HAP-1 (cell line): ENCODE measurements around the gene MADD.

Source experiments
- DNase-seq, 2 experiments: peaks; one replicate each; pipeline ENCODE4 v3.0.0-alpha.2; 2016 to 2020; ENCODE audit warnings: low spot score in 2 of 2
- H3K27me3 ChIP-seq: fragments of 250-450 bp; sonication (Bioruptor Pico); 2 replicates; pipeline ENCODE4 v1.5.1; 2020; ENCODE audit warnings: low read depth, mild to moderate bottlenecking, moderate library complexity
- H3K36me3 ChIP-seq: fragments of 250-450 bp; sonication (Bioruptor Pico); replicated peaks from 2 replicates; pipeline ENCODE4 v1.5.1; 2020; ENCODE audit warnings: mild to moderate bottlenecking
- H3K4me1 ChIP-seq: fragments of 250-450 bp; sonication (Bioruptor Pico); 2 replicates; pipeline ENCODE4 v1.5.1; 2020; ENCODE audit warnings: mild to moderate bottlenecking
- H3K4me3 ChIP-seq: fragments of 250-450 bp; sonication (Bioruptor Pico); 2 replicates; pipeline ENCODE4 v1.5.1; 2020; ENCODE audit warnings: mild to moderate bottlenecking, moderate library complexity
- H3K9me3 ChIP-seq: fragments of 250-450 bp; sonication (Bioruptor Pico); 2 replicates; pipeline ENCODE4 v1.5.1; 2020; ENCODE audit warnings: mild to moderate bottlenecking, moderate library complexity
- in situ Hi-C: fragments of 300-500 bp; cut with MboI; formaldehyde crosslinking; loops from 3 replicates; pipeline ENCODE4 v1.14.3; 2020; ENCODE audit warnings: low sequenced_read_pairs, inconsistent platforms, mixed read lengths

MADD gene

DNA sequence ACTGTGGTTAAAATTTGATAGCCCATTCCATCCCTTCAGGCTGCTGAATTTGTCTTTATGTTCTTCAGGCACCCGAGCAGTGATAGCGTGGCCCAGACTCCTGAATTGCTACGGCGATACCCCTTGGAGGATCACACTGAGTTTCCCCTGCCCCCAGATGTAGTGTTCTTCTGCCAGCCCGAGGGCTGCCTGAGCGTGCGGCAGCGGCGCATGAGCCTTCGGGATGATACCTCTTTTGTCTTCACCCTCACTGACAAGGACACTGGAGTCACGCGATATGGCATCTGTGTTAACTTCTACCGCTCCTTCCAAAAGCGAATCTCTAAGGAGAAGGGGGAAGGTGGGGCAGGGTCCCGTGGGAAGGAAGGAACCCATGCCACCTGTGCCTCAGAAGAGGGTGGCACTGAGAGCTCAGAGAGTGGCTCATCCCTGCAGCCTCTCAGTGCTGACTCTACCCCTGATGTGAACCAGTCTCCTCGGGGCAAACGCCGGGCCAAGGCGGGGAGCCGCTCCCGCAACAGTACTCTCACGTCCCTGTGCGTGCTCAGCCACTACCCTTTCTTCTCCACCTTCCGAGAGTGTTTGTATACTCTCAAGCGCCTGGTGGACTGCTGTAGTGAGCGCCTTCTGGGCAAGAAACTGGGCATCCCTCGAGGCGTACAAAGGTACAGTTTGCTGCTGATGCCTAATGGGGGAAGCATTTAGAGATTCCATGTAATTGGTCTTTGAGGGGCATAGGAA lies 4.7 kb downstream of the MADD start:
- Histone ChIP-seq H3K27me3 (no peaks in the 10 kb centered on the region), H3K4me3 (no peak overlapping the region), H3K36me3 (peaks cover 44% of the 10 kb centered on the region), H3K4me1 (peaks cover 9% of the 10 kb centered on the region), H3K9me3 (no peaks in the 10 kb centered on the region)
- in situ Hi-C loops: no loop called here
- no peak for DNase-seq

- in situ Hi-C loops: no loop called here
- Histone ChIP-seq H3K4me3 (no peak overlapping the region), H3K36me3 (peaks cover 64% of the 10 kb centered on the region), H3K4me1 (peaks cover under 1% of the 10 kb centered on the region; the same call in 1 of the 2 replicates), H3K27me3 (no peaks in the 10 kb centered on the region), H3K9me3 (no peaks in the 10 kb centered on the region)
- DNase-seq: no peak
Measured at GRCh38 chr11:47276923-47277322, 7.0 kb downstream of the MADD start.

DNA sequence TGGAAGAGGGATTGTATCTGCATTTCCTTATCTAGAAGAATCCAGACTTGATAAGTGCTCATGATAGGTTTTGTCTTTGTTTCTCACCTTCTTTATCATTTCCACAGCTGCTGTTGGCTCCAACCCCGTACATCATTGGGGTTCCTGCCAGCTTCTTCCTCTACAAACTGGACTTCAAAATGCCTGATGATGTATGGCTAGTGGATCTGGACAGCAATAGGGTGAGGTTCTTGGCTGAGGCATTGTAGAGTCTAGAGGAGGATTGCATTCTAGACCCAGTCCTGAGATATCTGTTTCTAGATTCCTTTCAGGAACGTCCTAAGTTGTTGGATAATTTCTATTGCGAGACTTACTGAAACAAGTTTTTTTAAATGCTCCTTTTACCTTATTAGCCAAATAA lies 8.1 kb downstream of the MADD start:
- in situ Hi-C loops: no loop called here
- Histone ChIP-seq H3K27me3 (no peaks in the 10 kb centered on the region), H3K4me1 (no peaks in the 10 kb centered on the region), H3K4me3 (no peak overlapping the region), H3K36me3 (peaks cover 75% of the 10 kb centered on the region), H3K9me3 (no peaks in the 10 kb centered on the region)
- DNase-seq: no peak

- Histone ChIP-seq H3K27me3 (no peaks in the 10 kb centered on the region), H3K4me1 (no peaks in the 10 kb centered on the region), H3K36me3 (peaks cover 80% of the 10 kb centered on the region), H3K9me3 (no peaks in the 10 kb centered on the region), H3K4me3 (no peak overlapping the region)
- in situ Hi-C loops: no loop called here
- DNase-seq: no peak
Measured at GRCh38 chr11:47278769-47279168, 8.8 kb downstream of the MADD start.

GRCh38 chr11:47280099-47280498 lies 10.2 kb downstream of the MADD start:
- H3K27me3 ChIP-seq: no peaks in the 10 kb centered on the region
- H3K4me3 ChIP-seq: no peak overlapping the region
- no peaks in the 10 kb centered on the region for H3K4me1 ChIP-seq
- peaks cover 86% of the 10 kb centered on the region for H3K36me3 ChIP-seq
- in situ Hi-C loops: no loop called here
- H3K9me3 ChIP-seq: no peaks in the 10 kb centered on the region
- no peak for DNase-seq

DNA sequence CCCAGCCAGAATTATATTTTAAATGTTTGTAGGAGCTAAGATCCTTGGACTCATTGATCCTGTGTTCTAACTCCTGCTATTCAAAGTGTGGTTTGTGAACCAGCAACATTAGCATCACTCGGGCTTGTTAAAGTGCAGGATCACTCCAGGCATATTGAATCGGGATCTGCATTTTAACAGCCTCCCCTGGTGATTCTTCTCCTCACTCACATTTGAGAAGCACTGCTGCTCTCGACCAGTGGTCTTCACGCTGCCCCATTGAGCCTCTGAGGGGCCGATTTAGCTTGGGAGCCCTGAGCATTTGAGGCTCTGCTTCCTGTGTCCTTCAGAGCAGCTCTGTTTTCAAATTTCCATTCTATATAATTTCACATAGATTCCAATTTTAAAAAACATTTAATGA lies 10.9 kb downstream of the MADD start:
- H3K9me3 ChIP-seq: no peaks in the 10 kb centered on the region
- peaks cover 86% of the 10 kb centered on the region for H3K36me3 ChIP-seq
- no peaks in the 10 kb centered on the region for H3K27me3 ChIP-seq
- in situ Hi-C loops: no loop called here
- no peak overlapping the region for H3K4me3 ChIP-seq
- no peak for DNase-seq
- H3K4me1 ChIP-seq: no peaks in the 10 kb centered on the region

DNA sequence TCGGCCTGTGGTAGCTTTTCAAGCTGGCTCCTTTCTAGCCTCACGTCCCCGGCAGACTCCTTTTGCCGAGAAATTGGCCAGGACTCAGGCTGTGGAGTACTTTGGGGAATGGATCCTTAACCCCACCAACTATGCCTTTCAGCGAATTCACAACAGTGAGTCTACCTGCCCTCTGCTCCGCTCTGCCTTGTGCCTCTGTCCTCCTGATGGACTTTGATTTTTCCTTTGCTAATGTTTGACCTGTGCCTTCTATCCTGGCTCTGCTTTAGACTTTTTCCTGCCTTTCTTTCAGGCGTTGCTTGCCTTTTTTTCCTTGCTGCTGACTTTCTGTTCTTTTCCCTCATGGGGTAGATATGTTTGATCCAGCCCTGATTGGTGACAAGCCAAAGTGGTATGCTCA lies 12.5 kb downstream of the MADD start:
- in situ Hi-C loops: no loop called here
- no peaks in the 10 kb centered on the region for H3K27me3 ChIP-seq
- H3K4me3 ChIP-seq: no peak overlapping the region
- peaks cover 82% of the 10 kb centered on the region for H3K36me3 ChIP-seq
- DNase-seq: no peak
- no peaks in the 10 kb centered on the region for H3K4me1 ChIP-seq
- H3K9me3 ChIP-seq: no peaks in the 10 kb centered on the region

DNA sequence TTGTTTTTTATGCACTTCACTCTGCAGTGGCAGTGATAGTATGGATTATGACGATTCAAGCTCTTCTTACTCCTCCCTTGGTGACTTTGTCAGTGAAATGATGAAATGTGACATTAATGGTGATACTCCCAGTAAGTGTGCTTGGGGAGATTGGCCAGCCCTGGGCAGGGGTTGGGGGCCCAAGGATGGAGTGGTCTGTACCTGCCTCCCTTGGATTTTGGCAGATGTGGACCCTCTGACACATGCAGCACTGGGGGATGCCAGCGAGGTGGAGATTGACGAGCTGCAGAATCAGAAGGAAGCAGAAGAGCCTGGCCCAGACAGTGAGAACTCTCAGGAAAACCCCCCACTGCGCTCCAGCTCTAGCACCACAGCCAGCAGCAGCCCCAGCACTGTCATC lies 14.2 kb downstream of the MADD start:
- Histone ChIP-seq H3K36me3 (peaks cover 77% of the 10 kb centered on the region), H3K4me3 (no peak overlapping the region), H3K27me3 (no peaks in the 10 kb centered on the region), H3K9me3 (no peaks in the 10 kb centered on the region), H3K4me1 (no peaks in the 10 kb centered on the region)
- in situ Hi-C loops: no loop called here
- DNase-seq: no peak

GRCh38 chr11:47285969-47286770 lies 16.2 kb downstream of the MADD start:
- Histone ChIP-seq H3K27me3 (no peaks in the 10 kb centered on the region), H3K4me3 (no peak overlapping the region), H3K9me3 (no peaks in the 10 kb centered on the region), H3K4me1 (no peaks in the 10 kb centered on the region), H3K36me3 (peaks cover 81% of the 10 kb centered on the region)
- in situ Hi-C loops: no loop called here
- no peak for DNase-seq

- Histone ChIP-seq H3K36me3 (peaks cover 77% of the 10 kb centered on the region), H3K9me3 (no peaks in the 10 kb centered on the region), H3K4me1 (no peaks in the 10 kb centered on the region), H3K4me3 (no peak overlapping the region), H3K27me3 (no peaks in the 10 kb centered on the region)
- in situ Hi-C loops: no loop called here
- DNase-seq: no peak
Measured at GRCh38 chr11:47288066-47288465, 18.1 kb downstream of the MADD start.

DNA sequence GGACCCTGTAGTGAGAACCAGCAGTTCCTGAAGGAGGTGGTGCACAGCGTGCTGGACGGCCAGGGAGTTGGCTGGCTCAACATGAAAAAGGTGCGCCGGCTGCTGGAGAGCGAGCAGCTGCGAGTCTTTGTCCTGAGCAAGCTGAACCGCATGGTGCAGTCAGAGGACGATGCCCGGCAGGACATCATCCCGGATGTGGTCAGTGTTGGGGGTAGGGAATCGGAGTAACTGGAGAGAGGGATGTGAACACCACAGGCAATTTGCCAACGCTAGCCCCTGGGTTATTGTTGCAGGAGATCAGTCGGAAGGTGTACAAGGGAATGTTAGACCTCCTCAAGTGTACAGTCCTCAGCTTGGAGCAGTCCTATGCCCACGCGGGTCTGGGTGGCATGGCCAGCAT lies 19.9 kb downstream of the MADD start:
- Histone ChIP-seq H3K9me3 (no peaks in the 10 kb centered on the region), H3K4me1 (no peaks in the 10 kb centered on the region), H3K36me3 (peaks cover 64% of the 10 kb centered on the region), H3K4me3 (no peak overlapping the region), H3K27me3 (no peaks in the 10 kb centered on the region)
- in situ Hi-C loops: no loop called here
- no peak for DNase-seq

GRCh38 chr11:47295385-47295784 lies 25.5 kb downstream of the MADD start:
- H3K36me3 ChIP-seq: peaks cover 50% of the 10 kb centered on the region

DNA sequence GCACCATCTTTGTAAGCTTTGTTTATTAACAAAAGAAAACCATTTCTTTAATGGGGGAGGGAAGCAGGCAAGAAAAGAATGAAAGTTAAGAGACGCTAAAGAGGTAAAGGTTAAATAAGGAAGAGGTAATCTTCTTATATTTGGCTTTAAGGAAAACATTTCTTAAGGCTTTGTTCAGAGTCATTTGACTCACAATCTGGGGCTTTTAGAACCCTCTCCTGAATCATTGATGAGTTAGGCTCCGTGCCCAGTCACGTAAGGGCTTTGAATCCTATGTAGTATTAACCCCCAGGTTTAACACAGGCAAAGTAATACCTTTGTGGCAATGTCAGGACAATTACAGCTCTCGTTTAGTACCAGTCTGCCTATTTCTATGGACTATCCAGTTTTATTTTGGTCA lies 26.1 kb downstream of the MADD start:
- H3K36me3 ChIP-seq: peaks cover 44% of the 10 kb centered on the region
- H3K27me3 ChIP-seq: no peaks in the 10 kb centered on the region

More at GRCh38 chr11:47295385-47295784, 25.5 kb downstream of the MADD start:
- in situ Hi-C loops: no loop called here
- peaks cover 11% of the 10 kb centered on the region for H3K4me1 ChIP-seq
- DNase-seq: no peak
- no peaks in the 10 kb centered on the region for H3K9me3 ChIP-seq
- H3K27me3 ChIP-seq: no peaks in the 10 kb centered on the region
- no peak overlapping the region for H3K4me3 ChIP-seq

GRCh38 chr11:47299078-47299477 lies 29.1 kb downstream of the MADD start:
- Histone ChIP-seq H3K36me3 (peaks cover 41% of the 10 kb centered on the region), H3K27me3 (no peaks in the 10 kb centered on the region), H3K4me1 (peaks cover 11% of the 10 kb centered on the region), H3K9me3 (no peaks in the 10 kb centered on the region; the same call in 1 of the 2 replicates), H3K4me3 (no peak overlapping the region)
- in situ Hi-C loops: no loop called here
- DNase-seq: no peak

More for the DNA sequence above, 26.1 kb downstream of the MADD start:
- in situ Hi-C loops: no loop called here
- no peak overlapping the region for H3K4me3 ChIP-seq
- peak; percentile 56 to 75 for DNase-seq
- H3K9me3 ChIP-seq: no peaks in the 10 kb centered on the region
- H3K4me1 ChIP-seq: peaks cover 11% of the 10 kb centered on the region
